ENCODE measurements around the gene SPX.

- TF ChIP-seq CTCF (IDR thresholded peaks at IDR 0.05) = no peak
- TF ChIP-seq POLR2A (IDR thresholded peaks at IDR 0.05) = no peak
Observed at GRCh38 chr12:21476949-21477348, 49.1 kb upstream of the SPX start.

Measured in adrenal gland (tissue), 5 donors.